ENCODE measurements around the gene FAF1. TPM values are rescaled to one million over a fixed set of nuclear protein-coding genes. Genes with fewer than 3 reads are reported as not detected.

FAF1 gene
- total and polyA plus RNA-seq, 2 of the 8 experiments (the other 6 are each of a cell fraction or from before 2014, with no cell fraction given), result 10.8 to 65.9 TPM

DNA sequence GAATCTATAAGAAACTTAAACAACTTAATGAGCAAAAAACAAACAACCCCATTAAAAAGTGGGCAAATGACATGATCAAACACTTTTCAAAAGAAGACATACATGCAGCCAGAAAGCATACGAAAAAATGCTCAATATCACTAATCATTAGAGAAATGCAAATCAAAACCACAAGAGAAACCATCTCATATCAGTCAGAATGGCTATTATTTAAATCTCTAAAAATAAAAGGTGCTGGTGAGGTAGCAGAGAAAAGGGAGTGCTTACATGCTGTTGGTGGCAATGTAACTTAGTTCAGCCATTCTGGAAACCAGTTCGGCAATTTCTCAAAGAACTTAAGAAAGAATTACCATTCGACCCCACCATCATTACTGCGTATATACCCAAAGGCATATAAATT lies 147.7 kb downstream of the FAF1 start:
- Histone ChIP-seq H3K14ac (ENCODE audit: insufficient read length) (no peak overlapping the region), H2BK5ac (ENCODE audit: low read depth, low read length) (no peak overlapping the region), H3K56ac (replicated peaks; ENCODE audit: insufficient read length, low read depth, low read length) (no peak overlapping the region), H3K9ac (replicated peaks in 1 of 4; ENCODE audit: extremely low read depth in 1 of 4, low read depth in 3 of 4, low read length in 3 of 4) (no peak overlapping the region), H3K4me3 (ENCODE audit: extremely low read depth in 1 of 4, insufficient read depth in 2 of 4, low read depth in 3 of 4, low read length in 4 of 4) (no peak overlapping the region), H3K36me3 (ENCODE audit: control insufficient read depth in 2 of 4, insufficient read depth in 4 of 4, low read length in 3 of 4) (no peaks in the 10 kb centered on the region), H2AK5ac (ENCODE audit: low read depth, low read length) (no peak overlapping the region), H4K8ac (ENCODE audit: extremely low read depth, insufficient read depth, low read length) (no peak overlapping the region), H2BK20ac (ENCODE audit: low read length) (no peak overlapping the region), H3K9me3 (ENCODE audit: insufficient read depth in 2 of 2, low read depth in 1 of 2, low read length in 1 of 2) (0 out of 4 replicates have a peak, but pooled peaks cover 0 to 3% of the 10 kb centered on the region in 2 experiments), H4K91ac (replicated peaks; ENCODE audit: insufficient read length, low read length) (no peak overlapping the region), H4K5ac (ENCODE audit: insufficient read length, low read depth, low read length) (no peak overlapping the region), H4K20me1 (replicated peaks in 1 of 2; ENCODE audit: control insufficient read depth in 1 of 2, insufficient read depth in 2 of 2, low read length in 2 of 2) (no peaks in the 10 kb centered on the region), H3K27ac (ENCODE audit: low read depth, low read length) (no peak overlapping the region), H2BK15ac (ENCODE audit: low read length) (no peak overlapping the region), H3K23me2 (ENCODE audit: low read depth, low read length) (peaks cover 2% of the 10 kb centered on the region; the same call in 1 of the 2 replicates), H3K4ac (replicated peaks; ENCODE audit: insufficient read length, low read depth, low read length) (no peak overlapping the region), H2BK120ac (replicated peaks; ENCODE audit: low read depth, low read length) (no peak overlapping the region), H3K79me2 (ENCODE audit: control insufficient read depth in 1 of 2, insufficient read depth in 2 of 2, low read length in 2 of 2) (peaks cover 0 to 59% of the 10 kb centered on the region in 2 experiments; a peak in 2 of 4 replicates), H2AFZ (ENCODE audit: low read length) (no peak overlapping the region), H3K4me2 (ENCODE audit: insufficient read depth in 1 of 2, low read depth in 2 of 2, low read length in 2 of 2) (no peak overlapping the region), H3K79me1 (ENCODE audit: low read depth, low read length) (peaks cover 2% of the 10 kb centered on the region; the same call in 1 of the 2 replicates), H3K27me3 (replicated peaks in 1 of 4; ENCODE audit: control insufficient read depth in 3 of 4, extremely low read depth in 1 of 4, insufficient read depth in 3 of 4, low read length in 3 of 4) (no peaks in the 10 kb centered on the region), H2BK12ac (ENCODE audit: low read depth, low read length) (no peak overlapping the region), H3K18ac (ENCODE audit: extremely low read depth, low read length) (no peak overlapping the region), H3K23ac (ENCODE audit: insufficient read length) (no peak overlapping the region), H3K4me1 (replicated peaks in 1 of 4; ENCODE audit: control insufficient read depth in 3 of 4, insufficient read depth in 4 of 4, low read length in 3 of 4) (no peaks in the 10 kb centered on the region)
- no peak for DNase-seq (ENCODE audit: low read depth in 1 of 2, low spot score in 2 of 2)
- 86% methylated on average over 4 of the region's 4 CpGs; no CpG with 5 or more reads in 1 of the 2 experiments for WGBS, 2 experiments (ENCODE audit: extremely low coverage in 1 of 2, insufficient coverage in 1 of 2, insufficient read length in 1 of 2, insufficient replicate concordance in 2 of 2, low coverage in 1 of 2, low lambda C conversion rate in 2 of 2, missing lambda C conversion rate in 1 of 2)
- POLR2A ChIA-PET (ENCODE audit: partially characterized antibody), result no interaction called here
- CTCF ChIA-PET (ENCODE audit: partially characterized antibody), result no interaction called here
- FAIRE-seq, result no peak
- TF ChIP-seq ZNF274 (IDR thresholded peaks at IDR 0.05; ENCODE audit: borderline replicate concordance, extremely low read depth, low read length) (no peak), BACH1 (IDR thresholded peaks at IDR 0.05; ENCODE audit: low read length) (no peak), PHF8 (conservative IDR thresholded peaks at IDR 0.05; ENCODE audit: low read depth, low read length) (no peak), BCL11A (IDR thresholded peaks at IDR 0.05; ENCODE audit: low read depth in 2 of 2, low read length in 2 of 2) (no peak), CTBP2 (IDR thresholded peaks at IDR 0.05; ENCODE audit: borderline replicate concordance, insufficient read depth, insufficient read length, low read length) (no peak), ATF2 (IDR thresholded peaks at IDR 0.05; ENCODE audit: low read length) (no peak)
- TF ChIP-seq, protein P1, sequence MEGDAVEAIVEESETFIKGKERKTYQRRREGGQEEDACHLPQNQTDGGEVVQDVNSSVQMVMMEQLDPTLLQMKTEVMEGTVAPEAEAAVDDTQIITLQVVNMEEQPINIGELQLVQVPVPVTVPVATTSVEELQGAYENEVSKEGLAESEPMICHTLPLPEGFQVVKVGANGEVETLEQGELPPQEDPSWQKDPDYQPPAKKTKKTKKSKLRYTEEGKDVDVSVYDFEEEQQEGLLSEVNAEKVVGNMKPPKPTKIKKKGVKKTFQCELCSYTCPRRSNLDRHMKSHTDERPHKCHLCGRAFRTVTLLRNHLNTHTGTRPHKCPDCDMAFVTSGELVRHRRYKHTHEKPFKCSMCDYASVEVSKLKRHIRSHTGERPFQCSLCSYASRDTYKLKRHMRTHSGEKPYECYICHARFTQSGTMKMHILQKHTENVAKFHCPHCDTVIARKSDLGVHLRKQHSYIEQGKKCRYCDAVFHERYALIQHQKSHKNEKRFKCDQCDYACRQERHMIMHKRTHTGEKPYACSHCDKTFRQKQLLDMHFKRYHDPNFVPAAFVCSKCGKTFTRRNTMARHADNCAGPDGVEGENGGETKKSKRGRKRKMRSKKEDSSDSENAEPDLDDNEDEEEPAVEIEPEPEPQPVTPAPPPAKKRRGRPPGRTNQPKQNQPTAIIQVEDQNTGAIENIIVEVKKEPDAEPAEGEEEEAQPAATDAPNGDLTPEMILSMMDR (IDR thresholded peaks at IDR 0.05; ENCODE audit: control extremely low read depth in 1 of 3, insufficient read depth in 1 of 3, low read depth in 1 of 3, low read length in 3 of 3), result no peak
- TF ChIP-seq, protein P2, sequence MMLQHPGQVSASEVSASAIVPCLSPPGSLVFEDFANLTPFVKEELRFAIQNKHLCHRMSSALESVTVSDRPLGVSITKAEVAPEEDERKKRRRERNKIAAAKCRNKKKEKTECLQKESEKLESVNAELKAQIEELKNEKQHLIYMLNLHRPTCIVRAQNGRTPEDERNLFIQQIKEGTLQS (IDR thresholded peaks at IDR 0.05; ENCODE audit: insufficient read depth, low read depth, low read length), result no peak

Data from H1 (cell line).